GM19193 (cell line): ENCODE data around the gene YLPM1.

Experiments
- POLR2A ChIP-seq: IDR thresholded peaks from 4 replicates; pipeline ENCODE4 v1.6.1; 2011; ENCODE audit not compliant: insufficient read depth, insufficient read length; ENCODE audit errors: extremely low read depth

Gene YLPM1

DNA sequence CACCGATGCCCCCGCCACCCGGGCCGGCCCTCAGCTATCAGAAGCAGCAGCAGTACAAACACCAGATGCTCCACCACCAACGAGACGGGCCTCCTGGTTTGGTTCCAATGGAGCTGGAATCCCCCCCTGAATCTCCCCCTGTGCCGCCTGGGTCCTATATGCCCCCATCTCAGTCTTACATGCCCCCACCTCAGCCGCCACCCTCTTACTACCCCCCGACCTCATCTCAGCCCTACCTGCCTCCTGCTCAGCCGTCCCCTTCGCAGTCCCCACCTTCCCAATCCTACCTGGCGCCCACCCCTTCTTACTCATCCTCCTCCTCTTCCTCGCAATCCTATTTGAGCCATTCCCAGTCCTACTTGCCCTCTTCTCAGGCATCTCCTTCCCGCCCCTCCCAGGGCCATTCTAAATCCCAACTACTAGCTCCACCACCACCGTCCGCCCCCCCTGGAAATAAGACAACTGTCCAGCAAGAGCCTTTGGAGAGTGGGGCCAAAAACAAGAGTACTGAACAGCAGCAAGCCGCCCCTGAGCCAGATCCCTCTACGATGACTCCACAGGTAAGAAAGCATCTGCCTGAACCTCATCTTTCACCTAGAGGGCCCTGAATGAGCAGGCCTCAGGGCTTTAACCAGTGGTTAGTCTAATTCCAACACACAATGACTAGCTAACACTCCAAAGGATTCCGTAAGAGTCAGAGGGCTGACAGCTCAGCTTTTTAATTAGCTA is 851 bp downstream of the YLPM1 start:
- no peak for TF ChIP-seq POLR2A

DNA sequence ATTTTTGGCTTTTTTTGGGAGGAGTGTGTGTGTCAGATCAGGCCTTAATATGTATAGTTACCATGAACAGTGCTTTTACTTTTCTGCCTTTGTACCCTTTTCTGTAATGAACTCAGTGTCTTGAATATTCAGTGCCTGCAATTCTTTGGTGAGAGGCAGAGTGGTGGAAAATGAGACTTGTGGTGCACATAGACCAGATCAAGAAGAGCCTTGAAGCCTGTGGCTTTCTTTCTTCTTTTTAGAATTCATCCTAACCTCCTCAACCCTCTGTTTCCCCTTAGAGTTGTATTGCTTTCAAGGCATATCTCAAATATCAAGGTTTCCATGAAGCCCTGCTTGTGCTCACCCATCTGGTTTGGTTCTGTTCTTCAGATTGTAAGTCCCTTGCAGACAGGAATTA is 2.6 kb downstream of the YLPM1 start:
- TF ChIP-seq POLR2A = no peak

DNA sequence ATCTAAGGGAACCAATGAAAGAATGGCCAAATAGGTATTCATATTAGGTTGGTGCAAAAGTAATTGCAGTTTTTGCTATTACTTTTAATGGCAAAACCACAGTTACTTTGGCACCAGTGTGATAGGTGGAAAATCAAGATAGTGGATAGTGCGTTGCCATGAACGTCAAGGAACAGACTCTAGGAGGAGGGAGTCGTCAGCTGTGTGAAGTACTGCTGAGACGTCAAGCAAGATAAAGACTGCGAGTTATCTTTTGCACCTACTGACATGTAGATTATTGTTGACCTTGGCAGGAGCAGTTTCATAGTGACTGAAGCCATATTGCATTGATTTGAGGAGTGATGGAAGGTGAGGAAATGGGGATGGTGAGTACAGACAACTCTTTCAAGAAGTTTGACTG is 8.3 kb downstream of the YLPM1 start:
- no peak for TF ChIP-seq POLR2A

GRCh38 chr14:74784634-74785033 is 21.5 kb downstream of the YLPM1 start:
- no peak for TF ChIP-seq POLR2A

- TF ChIP-seq POLR2A = no peak
Measured at GRCh38 chr14:74785056-74785613, 22.0 kb downstream of the YLPM1 start.

DNA sequence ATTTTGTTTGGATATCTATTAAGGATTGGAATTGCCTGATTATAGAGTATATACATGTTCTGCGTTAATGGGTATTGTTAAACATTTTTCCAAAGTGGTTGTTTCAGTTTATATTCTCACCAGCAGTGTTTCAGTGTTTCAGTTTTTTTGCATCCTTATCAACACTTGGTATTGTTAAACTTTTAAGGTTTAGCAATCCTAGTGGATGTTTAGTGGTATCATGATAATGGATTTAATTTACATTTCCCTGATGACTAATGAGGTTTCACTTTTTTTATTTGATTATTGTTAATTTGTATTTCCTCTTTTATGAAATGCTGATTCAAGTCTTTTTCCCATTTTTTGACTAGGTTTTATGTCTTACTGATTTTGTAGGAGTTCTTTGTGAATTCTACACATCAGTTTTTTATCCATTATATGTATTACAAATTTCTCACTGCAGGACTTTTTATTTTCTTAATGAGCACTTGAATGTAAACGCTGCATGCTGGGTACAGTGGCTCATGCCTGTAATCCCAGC is 23.7 kb downstream of the YLPM1 start:
- no peak for TF ChIP-seq POLR2A

DNA sequence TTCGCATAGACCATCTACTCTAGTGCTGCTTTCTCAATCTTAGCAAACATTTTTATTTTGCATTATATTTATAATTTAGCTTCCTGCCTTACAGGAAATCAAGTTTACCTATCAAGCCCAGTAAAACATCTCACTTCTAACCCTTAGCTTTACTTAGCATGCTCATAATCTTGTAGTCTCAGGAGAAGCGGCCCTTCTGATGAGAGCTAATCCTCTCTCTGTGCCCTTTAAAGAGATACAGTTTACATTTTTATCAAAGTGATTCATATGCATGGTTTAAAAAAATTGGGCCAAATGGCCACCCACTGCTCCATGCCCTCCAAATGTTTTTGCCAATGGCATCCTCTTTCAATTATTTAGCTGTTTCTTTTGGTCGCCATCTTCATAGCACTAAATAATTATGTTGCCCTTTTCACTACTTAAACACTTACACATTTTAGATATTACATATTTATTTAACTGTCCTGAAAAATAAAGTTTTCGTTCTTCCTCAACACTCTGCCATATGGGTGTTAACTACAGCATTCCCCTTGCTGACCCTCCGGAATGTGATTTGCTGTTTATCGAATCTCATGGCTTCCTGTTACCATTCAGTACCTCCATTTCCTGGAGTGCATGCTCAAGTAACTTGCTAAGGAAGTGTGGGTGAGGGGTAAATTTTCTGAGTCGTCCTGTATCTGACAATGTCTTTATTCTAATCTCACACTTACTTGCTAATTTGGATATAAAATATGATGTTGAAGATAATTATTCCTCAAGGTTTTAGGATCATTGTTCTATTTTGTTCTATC is 29.3 kb downstream of the YLPM1 start:
- TF ChIP-seq POLR2A = no peak

GRCh38 chr14:74793506-74794155 is 30.5 kb downstream of the YLPM1 start:
- TF ChIP-seq POLR2A = no peak

GRCh38 chr14:74794947-74795346 is 31.8 kb downstream of the YLPM1 start:
- no peak for TF ChIP-seq POLR2A

DNA sequence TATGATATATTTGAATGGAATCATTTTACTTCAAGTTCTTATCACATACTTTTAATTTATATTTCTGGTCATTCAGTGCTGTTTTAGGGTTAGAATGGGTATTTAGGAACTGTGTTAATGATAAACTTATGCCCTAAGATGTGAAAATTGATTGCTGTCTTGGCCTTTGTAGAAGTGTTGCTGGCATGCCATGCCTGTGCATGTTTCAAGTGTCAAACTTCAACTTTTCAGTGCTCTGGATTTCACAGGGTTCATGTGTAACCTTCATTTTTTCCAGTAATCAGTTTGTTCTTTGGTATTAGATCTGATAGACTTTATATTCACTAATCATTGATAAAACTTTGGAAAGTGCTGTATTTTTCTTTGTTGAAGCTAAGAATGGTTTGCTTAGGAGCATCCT is 36.6 kb downstream of the YLPM1 start:
- no peak for TF ChIP-seq POLR2A

DNA sequence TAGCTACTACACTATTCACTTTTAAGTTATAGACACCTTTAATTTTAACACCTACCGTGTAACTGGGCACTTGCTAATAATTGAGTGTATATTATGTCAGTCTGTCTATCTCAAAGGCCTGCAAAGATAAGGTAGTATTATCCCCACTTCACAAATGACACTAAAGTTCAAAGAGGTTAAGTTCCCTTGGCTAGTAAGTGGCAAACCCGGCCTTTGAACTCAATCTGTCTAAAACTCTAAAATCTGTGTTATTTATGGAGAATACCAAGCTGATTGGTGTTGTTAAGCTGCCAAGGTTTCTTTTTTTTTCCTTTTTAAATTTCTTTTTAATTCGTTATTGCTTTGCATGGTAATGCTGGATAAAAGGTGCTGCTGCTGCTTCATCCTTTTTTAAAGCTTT is 37.7 kb downstream of the YLPM1 start:
- TF ChIP-seq POLR2A = no peak

- no peak for TF ChIP-seq POLR2A
Measured at GRCh38 chr14:74801396-74801795, 38.3 kb downstream of the YLPM1 start.

GRCh38 chr14:74804219-74804825 is 41.2 kb downstream of the YLPM1 start:
- TF ChIP-seq POLR2A = no peak

GRCh38 chr14:74807853-74808545 is 44.9 kb downstream of the YLPM1 start:
- TF ChIP-seq POLR2A = no peak
